C4-2B (cell line): ENCODE results near the gene KCNQ1.

Source experiments
- CTCF ChIP-seq: fragments of 450-650 bp; conservative IDR thresholded peaks from 2 replicates; pipeline ENCODE4 v1.5.1; 2017; ENCODE audit warnings: mild to moderate bottlenecking
- ZFX ChIP-seq: fragments of 450-650 bp; IDR thresholded peaks from 2 replicates; pipeline ENCODE4 v1.6.1; 2017

DNA sequence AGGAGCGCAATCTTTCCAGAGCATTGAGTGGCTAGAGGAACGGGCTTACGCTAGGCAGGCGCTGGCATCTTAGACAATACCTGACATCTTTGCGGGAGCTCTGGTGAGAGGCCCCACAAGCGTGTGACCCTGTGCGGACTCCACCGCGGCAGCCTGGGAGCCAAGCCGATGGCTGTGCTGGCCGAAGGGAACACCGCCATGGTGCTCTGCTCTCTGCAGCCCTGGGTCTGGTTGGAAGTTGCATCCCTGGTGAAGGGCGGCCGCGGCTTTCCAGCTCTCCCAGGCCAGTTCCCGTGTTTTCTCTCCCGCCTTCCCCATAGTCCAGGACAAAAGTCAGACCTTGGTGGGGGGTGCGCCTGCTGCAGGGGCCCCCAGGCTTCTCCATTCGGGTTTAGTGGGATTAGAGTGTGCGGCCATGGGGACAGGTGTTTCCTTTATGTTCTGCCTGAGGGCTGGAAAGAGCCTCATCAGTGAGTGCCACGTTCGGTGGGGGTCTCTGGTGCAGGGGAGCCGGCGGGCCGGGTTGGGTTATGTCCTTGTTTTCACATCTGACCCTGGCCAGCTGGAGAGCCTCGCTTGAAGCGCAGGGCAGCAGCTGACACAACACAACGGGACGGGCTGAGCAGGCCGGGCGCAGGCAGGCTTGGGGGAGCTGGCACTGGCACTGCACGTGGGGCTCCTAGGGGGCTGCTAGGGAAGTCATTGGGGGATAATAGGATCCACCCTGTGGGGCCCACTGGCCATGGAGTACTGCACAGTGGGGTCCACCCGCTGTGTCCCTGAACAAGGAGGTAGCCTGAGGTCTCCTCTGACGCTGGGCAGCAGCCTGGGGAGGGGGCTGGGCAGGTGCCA lies 94.8 kb downstream of the KCNQ1 start:
- no peak for TF ChIP-seq CTCF
- TF ChIP-seq ZFX: no peak
